ENCODE results near the gene NXPH1. TPM values are rescaled to one million over a fixed set of nuclear protein-coding genes. Genes with fewer than 3 reads are reported as not detected.

Gene NXPH1
- polyA plus RNA-seq, 1 donor: 0.06 TPM

GRCh38 chr7:8590791-8591190, 157.4 kb downstream of the NXPH1 start:
- WGBS (ENCODE audit: insufficient coverage, low lambda C conversion rate): 55% methylated on average over 3 of the region's 3 CpGs
- Histone ChIP-seq H3K4me1 (ENCODE audit: control insufficient read depth, insufficient read depth, low read length) (no peaks in the 10 kb centered on the region), H3K9me3 (ENCODE audit: control insufficient read depth, low read depth, low read length) (no peaks in the 10 kb centered on the region), H3K4me3 (ENCODE audit: low read length) (no peak overlapping the region), H3K36me3 (ENCODE audit: control insufficient read depth, insufficient read depth, low read length) (no peaks in the 10 kb centered on the region), H3K27me3 (ENCODE audit: control insufficient read depth, insufficient read depth, low read length) (no peaks in the 10 kb centered on the region), H3K27ac (ENCODE audit: low read length) (no peak overlapping the region)
- no peak for DNase-seq

GRCh38 chr7:8591289-8591688, 157.9 kb downstream of the NXPH1 start:
- H3K27ac ChIP-seq (ENCODE audit: low read length): no peak overlapping the region
- no peak overlapping the region for H3K4me3 ChIP-seq (ENCODE audit: low read length)
- no peaks in the 10 kb centered on the region for H3K4me1 ChIP-seq (ENCODE audit: control insufficient read depth, insufficient read depth, low read length)
- H3K36me3 ChIP-seq (ENCODE audit: control insufficient read depth, insufficient read depth, low read length): no peaks in the 10 kb centered on the region
- no peaks in the 10 kb centered on the region for H3K27me3 ChIP-seq (ENCODE audit: control insufficient read depth, insufficient read depth, low read length)
- H3K9me3 ChIP-seq (ENCODE audit: control insufficient read depth, low read depth, low read length): no peaks in the 10 kb centered on the region
- DNase-seq: no peak

- Histone ChIP-seq H3K9me3 (ENCODE audit: control insufficient read depth, low read depth, low read length) (no peaks in the 10 kb centered on the region), H3K36me3 (ENCODE audit: control insufficient read depth, insufficient read depth, low read length) (no peaks in the 10 kb centered on the region), H3K27me3 (ENCODE audit: control insufficient read depth, insufficient read depth, low read length) (no peaks in the 10 kb centered on the region), H3K4me1 (ENCODE audit: control insufficient read depth, insufficient read depth, low read length) (no peaks in the 10 kb centered on the region), H3K27ac (ENCODE audit: low read length) (no peak overlapping the region), H3K4me3 (ENCODE audit: low read length) (no peak overlapping the region)
- WGBS (ENCODE audit: insufficient coverage, low lambda C conversion rate): no CpG with 5 or more reads among the region's 2 CpGs
- no peak for DNase-seq
These were observed 158.8 kb downstream of the NXPH1 start for GRCh38 chr7:8592167-8592566.

- Histone ChIP-seq H3K9me3 (ENCODE audit: control insufficient read depth, low read depth, low read length) (no peaks in the 10 kb centered on the region), H3K4me3 (ENCODE audit: low read length) (no peak overlapping the region), H3K27me3 (ENCODE audit: control insufficient read depth, insufficient read depth, low read length) (no peaks in the 10 kb centered on the region), H3K27ac (ENCODE audit: low read length) (no peak overlapping the region), H3K36me3 (ENCODE audit: control insufficient read depth, insufficient read depth, low read length) (no peaks in the 10 kb centered on the region), H3K4me1 (ENCODE audit: control insufficient read depth, insufficient read depth, low read length) (no peaks in the 10 kb centered on the region)
- DNase-seq: no peak
- 19% methylated on average over 2 of the region's 5 CpGs for WGBS (ENCODE audit: insufficient coverage, low lambda C conversion rate)
These were observed 160.7 kb downstream of the NXPH1 start for GRCh38 chr7:8594115-8594514.

- Histone ChIP-seq H3K4me1 (ENCODE audit: control insufficient read depth, insufficient read depth, low read length) (no peaks in the 10 kb centered on the region), H3K36me3 (ENCODE audit: control insufficient read depth, insufficient read depth, low read length) (no peaks in the 10 kb centered on the region), H3K9me3 (ENCODE audit: control insufficient read depth, low read depth, low read length) (no peaks in the 10 kb centered on the region), H3K27me3 (ENCODE audit: control insufficient read depth, insufficient read depth, low read length) (no peaks in the 10 kb centered on the region), H3K27ac (ENCODE audit: low read length) (no peak overlapping the region), H3K4me3 (ENCODE audit: low read length) (no peak overlapping the region)
- DNase-seq: no peak
- no CpG with 5 or more reads among the region's 3 CpGs for WGBS (ENCODE audit: insufficient coverage, low lambda C conversion rate)
These were observed 164.2 kb downstream of the NXPH1 start for GRCh38 chr7:8597565-8597964.

- no peaks in the 10 kb centered on the region for H3K9me3 ChIP-seq (ENCODE audit: control insufficient read depth, low read depth, low read length)
- no peak overlapping the region for H3K4me3 ChIP-seq (ENCODE audit: low read length)
- H3K27me3 ChIP-seq (ENCODE audit: control insufficient read depth, insufficient read depth, low read length): no peaks in the 10 kb centered on the region
- DNase-seq: no peak
- no peaks in the 10 kb centered on the region for H3K4me1 ChIP-seq (ENCODE audit: control insufficient read depth, insufficient read depth, low read length)
- no peak overlapping the region for H3K27ac ChIP-seq (ENCODE audit: low read length)
- H3K36me3 ChIP-seq (ENCODE audit: control insufficient read depth, insufficient read depth, low read length): no peaks in the 10 kb centered on the region
- WGBS (ENCODE audit: insufficient coverage, low lambda C conversion rate): 80% methylated on average over 1 of the region's 2 CpGs
These were observed 167.7 kb downstream of the NXPH1 start for GRCh38 chr7:8601121-8601520.

- H3K4me1 ChIP-seq (ENCODE audit: control insufficient read depth, insufficient read depth, low read length): no peaks in the 10 kb centered on the region
- H3K27ac ChIP-seq (ENCODE audit: low read length): no peak overlapping the region
- WGBS (ENCODE audit: insufficient coverage, low lambda C conversion rate): no CpG with 5 or more reads among the region's 1 CpG
- no peaks in the 10 kb centered on the region for H3K36me3 ChIP-seq (ENCODE audit: control insufficient read depth, insufficient read depth, low read length)
- no peaks in the 10 kb centered on the region for H3K27me3 ChIP-seq (ENCODE audit: control insufficient read depth, insufficient read depth, low read length)
- no peaks in the 10 kb centered on the region for H3K9me3 ChIP-seq (ENCODE audit: control insufficient read depth, low read depth, low read length)
- no peak for DNase-seq
- no peak overlapping the region for H3K4me3 ChIP-seq (ENCODE audit: low read length)
These were observed 171.8 kb downstream of the NXPH1 start for GRCh38 chr7:8605221-8605620.

GRCh38 chr7:8612584-8612983, 179.2 kb downstream of the NXPH1 start:
- WGBS (ENCODE audit: insufficient coverage, low lambda C conversion rate): no CpG with 5 or more reads among the region's 1 CpG
- Histone ChIP-seq H3K4me3 (ENCODE audit: low read length) (no peak overlapping the region), H3K27ac (ENCODE audit: low read length) (no peak overlapping the region), H3K27me3 (ENCODE audit: control insufficient read depth, insufficient read depth, low read length) (no peaks in the 10 kb centered on the region), H3K4me1 (ENCODE audit: control insufficient read depth, insufficient read depth, low read length) (no peaks in the 10 kb centered on the region), H3K36me3 (ENCODE audit: control insufficient read depth, insufficient read depth, low read length) (no peaks in the 10 kb centered on the region), H3K9me3 (ENCODE audit: control insufficient read depth, low read depth, low read length) (no peaks in the 10 kb centered on the region)
- no peak for DNase-seq

GRCh38 chr7:8613191-8613590, 179.8 kb downstream of the NXPH1 start:
- H3K27me3 ChIP-seq (ENCODE audit: control insufficient read depth, insufficient read depth, low read length): no peaks in the 10 kb centered on the region
- H3K36me3 ChIP-seq (ENCODE audit: control insufficient read depth, insufficient read depth, low read length): no peaks in the 10 kb centered on the region
- H3K27ac ChIP-seq (ENCODE audit: low read length): no peak overlapping the region
- no peak for DNase-seq
- H3K4me1 ChIP-seq (ENCODE audit: control insufficient read depth, insufficient read depth, low read length): no peaks in the 10 kb centered on the region
- H3K4me3 ChIP-seq (ENCODE audit: low read length): no peak overlapping the region
- H3K9me3 ChIP-seq (ENCODE audit: control insufficient read depth, low read depth, low read length): no peaks in the 10 kb centered on the region
- WGBS (ENCODE audit: insufficient coverage, low lambda C conversion rate): 81% methylated on average over 2 of the region's 2 CpGs

- Histone ChIP-seq H3K4me3 (ENCODE audit: low read length) (no peak overlapping the region), H3K27ac (ENCODE audit: low read length) (no peak overlapping the region), H3K36me3 (ENCODE audit: control insufficient read depth, insufficient read depth, low read length) (no peaks in the 10 kb centered on the region), H3K4me1 (ENCODE audit: control insufficient read depth, insufficient read depth, low read length) (no peaks in the 10 kb centered on the region), H3K9me3 (ENCODE audit: control insufficient read depth, low read depth, low read length) (no peaks in the 10 kb centered on the region), H3K27me3 (ENCODE audit: control insufficient read depth, insufficient read depth, low read length) (no peaks in the 10 kb centered on the region)
- no peak for DNase-seq
- no CpG with 5 or more reads among the region's 5 CpGs for WGBS (ENCODE audit: insufficient coverage, low lambda C conversion rate)
These were observed 181.6 kb downstream of the NXPH1 start for GRCh38 chr7:8615019-8615418.

GRCh38 chr7:8618441-8619070, 185.1 kb downstream of the NXPH1 start:
- Histone ChIP-seq H3K4me1 (ENCODE audit: control insufficient read depth, insufficient read depth, low read length) (no peaks in the 10 kb centered on the region), H3K27ac (ENCODE audit: low read length) (no peak overlapping the region), H3K4me3 (ENCODE audit: low read length) (no peak overlapping the region), H3K27me3 (ENCODE audit: control insufficient read depth, insufficient read depth, low read length) (no peaks in the 10 kb centered on the region), H3K9me3 (ENCODE audit: control insufficient read depth, low read depth, low read length) (no peaks in the 10 kb centered on the region), H3K36me3 (ENCODE audit: control insufficient read depth, insufficient read depth, low read length) (no peaks in the 10 kb centered on the region)
- no peak for DNase-seq
- WGBS (ENCODE audit: insufficient coverage, low lambda C conversion rate): 100% methylated on average over 1 of the region's 1 CpG
